DMS53 treated with DMSO at 0.1 percent for 48 hours (cell line): ENCODE data around the gene CITED4.

ENCODE experiments used
- DNase-seq: peaks from one replicate; lab custom pipeline; 2025; ENCODE audit not compliant: unreplicated experiment; lab: John Stamatoyannopoulos, UW

CITED4 gene

GRCh38 chr1:40837601-40838000 lies 24.6 kb downstream of the CITED4 start:
- DNase-seq = no peak

DNA sequence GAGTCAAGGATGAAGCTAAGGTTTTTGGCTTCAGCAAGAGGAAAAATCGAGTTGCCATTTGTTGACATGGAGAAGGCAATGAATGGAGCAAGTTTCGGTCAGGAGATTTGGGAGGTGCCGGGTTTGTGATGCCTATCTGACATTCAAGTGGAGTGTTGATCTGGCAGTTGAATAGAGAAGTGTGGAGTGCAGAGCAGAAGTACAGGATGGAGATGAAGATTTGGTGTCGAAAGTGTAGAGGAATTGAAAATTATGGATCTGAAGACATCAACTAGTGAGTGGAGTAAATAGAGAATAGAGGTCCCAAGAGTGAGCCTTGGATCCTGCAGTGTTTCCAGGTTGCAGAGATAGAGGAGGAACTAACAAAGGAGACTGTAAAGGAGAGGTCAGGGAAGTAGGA lies 25.9 kb downstream of the CITED4 start:
- no peak for DNase-seq

- DNase-seq = no peak
Measured at GRCh38 chr1:40834968-40835545, 27.1 kb downstream of the CITED4 start.

DNA sequence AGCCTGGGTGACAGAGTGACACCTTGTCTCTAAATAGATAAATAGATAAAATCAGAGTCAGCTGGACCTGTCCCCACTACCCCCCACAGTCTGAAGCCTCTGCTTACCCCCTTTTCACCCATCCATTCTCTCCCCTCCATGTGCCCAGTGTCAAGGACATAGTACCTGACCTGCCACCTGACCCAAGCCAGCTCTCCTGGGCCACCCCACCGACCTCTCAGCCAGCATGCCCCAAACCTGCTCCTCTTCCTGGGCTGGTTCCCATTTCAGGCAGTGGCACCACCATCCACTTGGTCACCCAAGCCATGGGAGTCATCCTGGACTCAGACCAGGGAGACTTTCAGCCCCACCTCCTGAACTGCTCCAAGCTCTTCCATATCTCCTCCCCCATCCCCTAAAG lies 28.2 kb downstream of the CITED4 start:
- DNase-seq = no peak

GRCh38 chr1:40831001-40831732 lies 31.0 kb downstream of the CITED4 start:
- DNase-seq = no peak

GRCh38 chr1:40830419-40830943 lies 31.7 kb downstream of the CITED4 start:
- DNase-seq = no peak

DNA sequence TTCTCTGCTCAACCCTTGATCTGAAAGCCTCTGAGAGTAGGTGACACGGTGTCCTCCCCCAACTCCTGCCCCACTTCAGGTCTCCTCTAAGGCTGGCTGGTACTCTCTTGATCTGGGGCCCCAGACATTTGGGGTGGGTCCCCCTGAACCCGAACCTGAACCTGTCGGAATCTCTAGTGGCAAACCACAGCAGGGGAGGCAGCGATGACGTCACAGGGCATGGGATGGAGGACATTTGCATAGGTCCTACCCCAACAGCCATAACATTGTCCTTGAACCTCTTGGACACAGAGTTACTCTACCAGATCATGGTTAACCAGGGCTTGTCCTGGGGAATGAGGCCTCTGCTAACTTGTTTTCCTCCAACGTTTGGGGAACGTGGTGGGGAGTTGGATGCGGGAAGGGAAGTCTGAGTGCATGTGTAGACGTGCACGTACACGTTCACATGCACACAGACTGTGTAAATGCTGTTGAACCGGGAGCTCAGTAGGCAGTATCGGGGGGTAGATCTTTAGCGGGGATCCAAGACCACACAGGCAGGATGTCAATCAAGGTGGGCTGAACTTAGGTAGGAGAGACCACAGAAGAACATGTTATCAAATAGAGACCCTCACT lies 32.4 kb downstream of the CITED4 start:
- no peak for DNase-seq

- DNase-seq = no peak
Measured at GRCh38 chr1:40825996-40826395, 36.2 kb downstream of the CITED4 start.

GRCh38 chr1:40825435-40825788 lies 36.8 kb downstream of the CITED4 start:
- no peak for DNase-seq

- DNase-seq = no peak
Measured at GRCh38 chr1:40824591-40825434, 37.4 kb downstream of the CITED4 start.

GRCh38 chr1:40823983-40824382 lies 38.2 kb downstream of the CITED4 start:
- no peak for DNase-seq

GRCh38 chr1:40823345-40823744 lies 38.8 kb downstream of the CITED4 start:
- no peak for DNase-seq

- no peak for DNase-seq
Measured at GRCh38 chr1:40822890-40823289, 39.3 kb downstream of the CITED4 start.

GRCh38 chr1:40820911-40821693 lies 41.1 kb downstream of the CITED4 start:
- DNase-seq = no peak

DNA sequence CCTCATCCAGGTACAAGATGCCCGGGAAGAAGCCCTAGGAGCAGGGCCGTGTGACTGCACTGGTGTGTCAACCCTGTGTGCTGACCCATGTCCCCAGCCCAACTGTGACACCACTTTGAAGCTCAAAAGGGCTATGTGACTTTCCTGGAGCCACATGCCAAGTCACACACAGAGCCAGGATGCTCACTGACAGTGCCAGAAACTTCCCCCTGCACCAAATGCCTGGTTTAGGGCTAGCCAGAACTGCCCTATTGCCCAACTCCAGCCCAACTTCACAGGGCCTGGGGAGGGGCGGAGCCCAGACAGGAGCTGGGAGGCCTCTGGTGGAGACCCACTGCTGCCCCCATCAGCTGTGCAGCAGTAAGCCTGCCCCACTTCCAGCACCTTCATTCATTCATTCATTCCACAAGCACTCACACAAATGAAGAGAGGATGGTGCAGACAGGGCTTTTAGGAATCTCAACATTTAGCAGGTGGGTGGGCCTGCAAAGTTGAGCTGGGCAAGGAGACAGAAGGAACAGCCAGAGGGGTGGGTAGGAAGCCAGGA lies 41.8 kb downstream of the CITED4 start:
- no peak for DNase-seq

DNA sequence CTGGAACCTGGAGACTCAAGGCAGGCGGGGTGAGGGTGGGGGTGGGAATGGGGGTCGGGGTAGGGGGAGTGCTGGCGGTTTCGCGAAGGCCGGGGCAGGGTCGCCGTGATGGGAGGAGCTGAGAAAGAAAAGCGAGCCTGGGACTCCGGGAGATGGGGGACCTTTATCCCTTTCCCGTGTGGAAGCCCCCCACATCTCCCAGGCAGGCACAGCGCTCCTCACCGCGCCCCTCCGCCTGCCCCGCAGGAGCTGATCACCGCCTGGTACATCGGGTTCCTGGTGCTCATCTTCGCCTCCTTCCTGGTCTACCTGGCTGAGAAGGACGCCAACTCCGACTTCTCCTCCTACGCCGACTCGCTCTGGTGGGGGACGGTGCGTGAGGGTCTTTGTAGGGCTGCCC lies 43.1 kb downstream of the CITED4 start:
- no peak for DNase-seq

- no peak for DNase-seq
Measured at GRCh38 chr1:40818264-40818961, 43.8 kb downstream of the CITED4 start.

DNA sequence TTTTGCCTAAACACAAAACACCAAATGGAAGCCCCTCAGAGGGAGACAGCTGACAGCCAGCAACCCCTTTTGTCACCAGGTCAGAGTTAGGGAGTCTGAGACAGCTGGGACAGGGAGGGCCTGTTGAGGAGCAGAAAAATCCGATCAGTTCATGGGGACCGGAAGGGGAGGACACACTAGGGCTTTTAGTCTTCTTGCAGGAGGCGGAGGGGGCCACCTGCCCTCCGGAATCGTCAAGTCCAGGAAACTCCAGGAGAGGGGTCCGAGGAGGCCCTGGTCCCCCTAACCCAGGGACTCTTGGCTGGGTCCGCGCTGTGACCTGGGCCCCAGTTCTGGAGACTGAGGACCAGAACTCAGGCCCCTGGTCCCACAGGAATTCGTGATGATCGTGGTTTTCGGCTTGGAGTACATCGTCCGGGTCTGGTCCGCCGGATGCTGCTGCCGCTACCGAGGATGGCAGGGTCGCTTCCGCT lies 44.3 kb downstream of the CITED4 start:
- DNase-seq = no peak

DNA sequence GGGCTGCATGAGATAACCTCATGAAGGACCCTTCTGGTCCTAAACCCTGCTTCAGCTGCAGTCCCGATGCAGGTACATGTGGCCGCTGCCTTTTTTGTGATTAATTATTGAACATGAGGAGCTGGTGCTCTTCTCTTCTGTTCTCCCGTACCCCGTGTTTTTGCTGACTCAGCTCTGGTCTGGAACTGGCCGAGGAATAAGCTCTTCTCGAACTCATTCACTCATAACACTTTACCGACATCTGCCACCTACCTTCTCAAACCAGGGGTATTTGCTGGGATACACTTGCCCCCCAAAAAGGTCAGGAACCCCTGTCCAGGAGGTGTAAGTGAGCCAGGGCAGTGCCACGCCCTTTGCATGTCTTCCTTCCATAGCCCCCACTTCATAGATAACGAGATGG lies 46.7 kb downstream of the CITED4 start:
- DNase-seq = no peak
